GM23338 (cell line): ENCODE measurements around the gene AP2A2. TPM values are rescaled to one million over a fixed set of nuclear protein-coding genes. Genes with fewer than 3 reads are reported as not detected.

Source experiments
- ATAC-seq: fragments of 200-7000 bp; cut with Tn5 transposase; 3 replicates; pipeline ENCODE4 v1.9.1; 2020
- DNase-seq: peaks from one replicate; pipeline ENCODE4 v3.0.0-alpha.2; 2015; ENCODE audit warnings: low spot score
- H2AFZ ChIP-seq: fragments of 200-600 bp; sonication (generic); 2 replicates; pipeline ENCODE4 v1.8.0; 2016; ENCODE audit warnings: antibody characterized with exemption, mild to moderate bottlenecking, moderate library complexity
- H3F3A ChIP-seq: fragments of 200-600 bp; sonication (generic); replicated peaks from 2 replicates; pipeline ENCODE4 v1.8.0; 2017; ENCODE audit warnings: antibody characterized with exemption, mixed run types, low read depth
- H3K27ac ChIP-seq: fragments of 200-600 bp; sonication (generic); 2 replicates; pipeline ENCODE4 v1.6.1; 2016; ENCODE audit warnings: low read depth
- H3K27me3 ChIP-seq: fragments of 200-600 bp; sonication (generic); 2 replicates; pipeline ENCODE4 v1.8.0; 2016; ENCODE audit warnings: mild to moderate bottlenecking, mixed run types, moderate library complexity; ENCODE audit not compliant: insufficient read depth
- H3K36me3 ChIP-seq: fragments of 200-600 bp; sonication (generic); 2 replicates; pipeline ENCODE4 v1.8.0; 2016; ENCODE audit warnings: mild to moderate bottlenecking; ENCODE audit not compliant: insufficient read depth
- H3K4me1 ChIP-seq: fragments of 200-600 bp; sonication (generic); 2 replicates; pipeline ENCODE4 v1.8.0; 2016; ENCODE audit warnings: mild to moderate bottlenecking, moderate library complexity; ENCODE audit not compliant: insufficient read depth
- H3K4me2 ChIP-seq: fragments of 200-600 bp; sonication (generic); 2 replicates; pipeline ENCODE4 v1.7.1; 2017; ENCODE audit warnings: mixed run types
- H3K4me3 ChIP-seq: fragments of 200-600 bp; sonication (generic); 2 replicates; pipeline ENCODE4 v1.6.1; 2016; ENCODE audit warnings: mixed run types
- H3K79me2 ChIP-seq: fragments of 200-600 bp; sonication (generic); replicated peaks from 2 replicates; pipeline ENCODE4 v1.8.0; 2017; ENCODE audit warnings: mild to moderate bottlenecking; ENCODE audit not compliant: insufficient read depth
- H3K9me2 ChIP-seq: fragments of 200-600 bp; sonication (generic); 2 replicates; pipeline ENCODE4 v1.8.0; 2017; ENCODE audit not compliant: insufficient read depth
- H4K20me1 ChIP-seq: fragments of 200-600 bp; sonication (generic); replicated peaks from 2 replicates; pipeline ENCODE4 v1.8.0; 2017; ENCODE audit warnings: mild to moderate bottlenecking; ENCODE audit not compliant: insufficient read depth
- H3K27ac Mint-ChIP-seq: 2 replicates; pipeline ENCODE4 v1.8.0; 2020; ENCODE audit warnings: inconsistent platforms, mild to moderate bottlenecking, moderate library complexity, mixed read lengths
- H3K27me3 Mint-ChIP-seq: 3 replicates; pipeline ENCODE4 v1.8.0; 2022; ENCODE audit warnings: low read depth, mild to moderate bottlenecking, moderate library complexity, mixed read lengths, inconsistent platforms; ENCODE audit not compliant: insufficient read depth, poor library complexity
- H3K36me3 Mint-ChIP-seq: 3 replicates; pipeline ENCODE4 v1.8.0; 2021; ENCODE audit warnings: low read depth, mild to moderate bottlenecking, inconsistent platforms, moderate library complexity, mixed read lengths
- H3K4me1 Mint-ChIP-seq: 3 replicates; pipeline ENCODE4 v1.8.0; 2020; ENCODE audit warnings: mild to moderate bottlenecking, inconsistent platforms, mixed read lengths
- H3K4me3 Mint-ChIP-seq: 3 replicates; pipeline ENCODE4 v1.8.0; 2021; ENCODE audit warnings: moderate library complexity, mild to moderate bottlenecking, inconsistent platforms, mixed read lengths
- H3K9me3 Mint-ChIP-seq: 3 replicates; pipeline ENCODE4 v1.8.0; 2020; ENCODE audit warnings: moderate library complexity, mild to moderate bottlenecking, inconsistent platforms, mixed read lengths
- CREB1 ChIP-seq: fragments of 250-450 bp; sonication (Bioruptor Pico); IDR thresholded peaks from 2 replicates; pipeline ENCODE4 v1.5.0; 2020; ENCODE audit warnings: low read depth, mild to moderate bottlenecking, moderate library complexity
- CTCF ChIP-seq, 2 experiments: fragments of 200-600 bp in 1 of 2; sonication (generic) in 1 of 2; conservative IDR thresholded peaks; 2 replicates each; pipeline versions ENCODE4 v1.5.1 to v1.6.1; 2016 to 2017; ENCODE audit warnings: antibody characterized with exemption in 2 of 2, low read depth in 2 of 2, mild to moderate bottlenecking in 2 of 2, moderate library complexity in 1 of 2
- ETS1 ChIP-seq: IDR thresholded peaks from 2 replicates; pipeline ENCODE4 v1.6.1; 2016; ENCODE audit warnings: antibody characterized with exemption
- EZH2 ChIP-seq: fragments of 200-600 bp; sonication (generic); IDR thresholded peaks from one replicate; pipeline ENCODE4 v1.8.0; 2017; ENCODE audit warnings: antibody characterized with exemption, mild to moderate bottlenecking, low read depth; ENCODE audit not compliant: unreplicated experiment
- EZH2phosphoT487 ChIP-seq: fragments of 200-600 bp; sonication (generic); IDR thresholded peaks from one replicate; pipeline ENCODE4 v1.8.1; 2018; ENCODE audit warnings: antibody characterized with exemption; ENCODE audit not compliant: unreplicated experiment
- JUNB ChIP-seq: IDR thresholded peaks from one replicate; pipeline ENCODE4 v1.6.1; 2016; ENCODE audit warnings: antibody characterized with exemption; ENCODE audit not compliant: unreplicated experiment
- NANOG ChIP-seq: IDR thresholded peaks from 2 replicates; pipeline ENCODE4 v1.6.1; 2016; ENCODE audit warnings: antibody characterized with exemption, borderline replicate concordance
- POLR2AphosphoS5 ChIP-seq: IDR thresholded peaks from 2 replicates; pipeline ENCODE4 v1.6.1; 2016; ENCODE audit warnings: antibody characterized with exemption, low read depth
- REST ChIP-seq: IDR thresholded peaks from one replicate; pipeline ENCODE4 v1.6.1; 2018; ENCODE audit warnings: antibody characterized with exemption; ENCODE audit not compliant: unreplicated experiment
- STAT1 ChIP-seq: IDR thresholded peaks from one replicate; pipeline ENCODE4 v1.6.1; 2016; ENCODE audit warnings: antibody characterized with exemption; ENCODE audit not compliant: unreplicated experiment
- ZNF114 ChIP-seq: fragments of 250-450 bp; sonication (Bioruptor Pico); IDR thresholded peaks from 2 replicates; pipeline ENCODE4 v1.5.0; 2020; ENCODE audit warnings: mild to moderate bottlenecking, moderate library complexity
- ZNF331 ChIP-seq: fragments of 250-450 bp; sonication (Bioruptor Pico); IDR thresholded peaks from 2 replicates; pipeline ENCODE4 v1.5.0; 2020; ENCODE audit warnings: low read depth, mild to moderate bottlenecking, moderate library complexity
- ZNF462 ChIP-seq: fragments of 250-450 bp; sonication (Bioruptor Pico); IDR thresholded peaks from 2 replicates; pipeline ENCODE4 v1.5.0; 2020; ENCODE audit warnings: mild to moderate bottlenecking, moderate library complexity
- polyA plus RNA-seq: library from polyadenylated mRNA; unstranded; fragments of >200 nt; fragmentation: Nextera tagmentation; extraction: Ambion mirVana; gene quantifications from 2 replicates; pipeline ENCODE4 v1.2.1, GENCODE V29; 2016
- total RNA-seq: library from RNA; depleted of rRNA; stranded (reverse); fragments of >200 nt; shearing (Covaris generic); gene quantifications from 2 replicates; pipeline ENCODE4 v1.2.3, GENCODE V29; 2014

Gene AP2A2
- total and polyA plus RNA-seq, 2 experiments from 2014 or later: 23.7 to 47.5 TPM

GRCh38 chr11:1049911-1050580 lies 124.4 kb downstream of the AP2A2 start:
- H3K4me2 ChIP-seq: no peak overlapping the region
- no peak for DNase-seq
- H3K27me3 Mint-ChIP-seq: peaks cover 9% of the 10 kb centered on the region
- no peaks in the 10 kb centered on the region for H3K36me3 Mint-ChIP-seq
- TF ChIP-seq ZNF331 (CRISPR knock-in tag): no peak
- no peak for TF ChIP-seq REST
- TF ChIP-seq JUNB: no peak
- no peak for TF ChIP-seq ZNF114 (CRISPR knock-in tag)
- no peak for TF ChIP-seq NANOG
- TF ChIP-seq STAT1: no peak
- TF ChIP-seq ETS1: no peak
- no peak for TF ChIP-seq POLR2AphosphoS5
- no peak for TF ChIP-seq EZH2
- TF ChIP-seq CREB1 (CRISPR knock-in tag): no peak
- TF ChIP-seq EZH2phosphoT487: no peak
- TF ChIP-seq ZNF462 (CRISPR knock-in tag): no peak
- no peak for TF ChIP-seq CTCF (conservative IDR thresholded peaks at IDR 0.05; ENCODE audit: low read depth in 2 of 2)
- H3K27ac ChIP-seq: no peak overlapping the region
- no peak overlapping the region for H2AFZ ChIP-seq
- H3K4me1 ChIP-seq: no peaks in the 10 kb centered on the region
- no peaks in the 10 kb centered on the region for H3K27me3 ChIP-seq
- no peak overlapping the region for H3K4me3 Mint-ChIP-seq
- no peaks in the 10 kb centered on the region for H3K79me2 ChIP-seq
- no peaks in the 10 kb centered on the region for H4K20me1 ChIP-seq
- no peaks in the 10 kb centered on the region; the same call in 2 of the 3 replicates for H3K4me1 Mint-ChIP-seq
- H3K4me3 ChIP-seq: no peak overlapping the region
- no peaks in the 10 kb centered on the region; the same call in 2 of the 3 replicates for H3K9me3 Mint-ChIP-seq
- H3F3A ChIP-seq: no peaks in the 10 kb centered on the region
- no peaks in the 10 kb centered on the region for H3K9me2 ChIP-seq
- no peak overlapping the region for H3K27ac Mint-ChIP-seq
- ATAC-seq: no peak
- H3K36me3 ChIP-seq: no peaks in the 10 kb centered on the region
